ENCODE data around the gene NHLRC2.

GRCh38 chr10:113965683-113966082 lies 111.2 kb downstream of the NHLRC2 start:
- no peak for TF ChIP-seq CTCF (IDR thresholded peaks at IDR 0.05)
- TF ChIP-seq POLR2A (IDR thresholded peaks at IDR 0.05): no peak
- no peak for TF ChIP-seq EP300 (IDR thresholded peaks at IDR 0.05; ENCODE audit: low read depth)

Data from transverse colon (tissue), 3 donors.